Erythroblast (primary cell): ENCODE measurements around the gene HIGD1B.
"Not testable (repeated sequence)": the region's sequence is repeated elsewhere in the genome, so short reads cannot be mapped to it uniquely, and the experiment has no call there.

Experiments
- DNase-seq, 2 experiments: peaks; one replicate each; lab custom pipeline; 2025; lab: John Stamatoyannopoulos, UW
- GATA1 ChIP-seq: IDR thresholded peaks from 2 replicates; pipeline ENCODE4 v1.6.1; 2011; ENCODE audit warnings: low read depth, mild to moderate bottlenecking, control low read depth, low read length, moderate library complexity
- POLR2A ChIP-seq: IDR thresholded peaks from 2 replicates; pipeline ENCODE4 v1.6.1; 2011; ENCODE audit warnings: mild to moderate bottlenecking, low read length

The HIGD1B gene

DNA sequence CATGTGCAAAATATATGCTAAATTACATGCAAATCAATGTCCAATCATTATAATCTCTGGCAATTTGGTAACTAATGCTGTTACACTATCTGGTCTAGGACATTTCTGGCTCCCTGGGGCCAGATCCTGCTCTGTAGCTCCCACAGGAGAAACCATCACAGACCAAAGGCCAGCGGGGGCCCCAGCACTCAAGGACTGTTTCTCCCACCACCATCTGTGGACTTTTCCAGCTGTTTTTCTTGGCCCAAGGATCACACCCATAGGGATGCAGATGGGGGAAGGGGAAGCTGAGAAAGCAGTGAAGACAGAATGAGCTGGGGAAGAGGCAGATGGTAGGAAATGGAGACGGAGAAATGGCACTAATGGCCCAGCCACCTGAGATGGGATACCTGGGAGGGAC, at the start of gene HIGD1B:
HIGD1B (plus strand) TSS at position 298 of the 400 bp plus-strand sequence. CDS start 270 bp downstream, outside the sequence.
- DNase-seq, result no peak
- TF ChIP-seq POLR2A, result no peak
- TF ChIP-seq GATA1, result no peak

DNA sequence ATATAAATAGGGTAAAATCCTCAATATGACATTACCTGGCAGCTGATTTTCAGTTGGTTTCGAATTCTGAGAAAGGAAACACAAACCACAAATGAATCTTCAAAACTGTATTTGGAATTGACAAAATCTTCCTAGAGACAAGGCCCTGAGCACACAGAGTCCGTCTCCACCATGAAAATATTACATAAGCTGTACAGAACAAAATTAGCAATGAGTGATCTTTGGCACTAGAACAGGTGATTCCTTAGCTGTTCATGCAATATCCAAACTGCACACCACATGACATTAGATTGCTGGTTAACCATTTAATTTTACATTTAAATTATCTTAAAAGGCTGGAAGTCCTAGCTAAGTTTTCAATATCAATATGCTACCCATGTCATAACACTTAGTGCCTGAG, 49.3 kb upstream of the HIGD1B start:
- DNase-seq, result no peak
- TF ChIP-seq POLR2A (no peak), GATA1 (no peak)

DNA sequence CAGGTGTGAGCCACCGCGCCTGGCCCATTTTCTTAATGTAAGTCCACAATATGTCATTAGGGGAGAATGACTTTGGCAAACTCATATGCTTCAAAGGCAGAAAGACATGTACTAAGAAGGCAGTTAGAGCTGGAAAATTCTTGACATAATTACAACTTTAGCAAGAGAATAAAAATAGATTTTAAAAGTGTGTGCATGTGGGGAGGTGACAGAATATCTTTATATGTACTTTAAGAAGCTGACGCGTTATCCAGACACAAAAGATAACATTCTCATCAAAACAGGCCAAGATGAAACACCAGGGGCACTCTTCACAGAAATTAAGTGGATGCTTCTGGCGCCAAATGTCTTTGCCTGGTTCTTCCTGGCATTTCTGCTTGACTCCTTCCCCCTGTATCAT, 45.8 kb upstream of the HIGD1B start:
- TF ChIP-seq POLR2A (no peak), GATA1 (no peak)

DNA sequence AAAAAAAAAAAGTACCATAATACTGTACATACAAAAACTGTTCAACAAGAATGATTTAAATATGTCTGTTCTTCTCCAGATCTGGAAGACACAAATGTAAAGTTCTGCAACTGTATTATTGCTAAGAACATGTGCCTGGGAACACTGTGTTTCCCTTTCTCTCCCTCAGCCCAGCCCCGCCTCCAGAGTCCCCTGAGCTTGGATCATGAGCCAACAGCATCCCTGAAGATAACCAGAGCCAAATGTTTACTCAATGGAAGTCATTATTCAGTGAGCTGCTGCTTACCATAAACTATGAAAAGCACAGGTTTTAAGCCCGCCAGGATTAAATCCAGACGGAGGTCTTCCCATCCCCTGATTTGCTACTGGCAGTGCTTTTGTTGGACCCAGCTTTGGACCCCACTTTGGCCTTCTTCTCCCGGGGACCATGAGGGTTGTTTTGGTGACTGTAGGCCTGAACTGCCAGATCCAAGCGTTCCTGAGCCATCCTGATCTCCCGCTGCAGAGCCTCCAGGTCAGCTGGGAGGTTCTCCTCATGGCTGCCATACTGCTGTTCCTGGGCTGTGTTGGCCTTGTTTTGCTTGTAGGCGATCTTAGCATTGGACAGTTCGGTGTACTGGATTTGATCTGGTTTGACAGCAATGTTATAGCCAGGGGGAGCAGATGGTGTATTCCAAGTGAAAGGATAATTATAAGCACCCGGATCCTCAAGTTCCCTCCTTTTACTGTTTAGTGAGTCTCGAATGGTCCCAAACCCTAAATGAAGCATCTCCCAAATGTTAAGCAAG, 43.2 kb upstream of the HIGD1B start:
- no peak for DNase-seq
- TF ChIP-seq GATA1 (no peak), POLR2A (no peak)

More for the DNA sequence above, 45.8 kb upstream of the HIGD1B start:
- DNase-seq, result no peak

DNA sequence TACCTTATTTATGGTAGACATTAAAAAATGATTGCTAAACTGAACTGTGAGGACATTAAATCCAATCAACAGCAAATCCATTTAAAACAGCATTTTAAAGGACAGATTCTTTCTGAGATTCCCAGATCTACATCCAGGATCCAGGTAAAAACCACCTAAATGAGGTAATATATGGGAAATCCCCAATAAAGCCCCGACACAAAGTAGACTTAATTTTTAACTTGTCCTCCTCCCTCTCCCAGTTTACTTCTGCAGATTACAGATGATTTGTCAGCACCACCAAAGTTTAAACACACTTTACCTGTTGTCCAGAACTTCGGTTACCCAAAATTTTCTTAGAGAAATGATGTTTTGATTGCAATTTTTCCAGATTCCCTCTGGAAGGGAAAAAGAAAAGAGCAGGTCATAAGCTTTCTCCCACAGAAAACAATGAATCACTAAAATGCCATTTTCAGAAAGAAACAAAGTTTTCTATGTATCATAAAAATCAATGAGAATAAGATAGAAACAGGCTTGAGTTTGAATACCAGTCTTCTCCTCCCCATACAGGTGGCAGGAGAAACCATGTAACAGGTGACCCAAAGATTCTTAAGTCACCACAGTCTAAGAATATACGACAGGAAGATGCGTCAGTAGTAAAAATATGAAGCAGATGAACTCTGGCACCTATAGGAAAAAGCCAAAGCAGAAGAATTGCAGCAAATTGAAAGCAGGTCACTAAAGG, 40.4 kb upstream of the HIGD1B start:
- TF ChIP-seq GATA1 (no peak), POLR2A (no peak)
- no peak for DNase-seq

DNA sequence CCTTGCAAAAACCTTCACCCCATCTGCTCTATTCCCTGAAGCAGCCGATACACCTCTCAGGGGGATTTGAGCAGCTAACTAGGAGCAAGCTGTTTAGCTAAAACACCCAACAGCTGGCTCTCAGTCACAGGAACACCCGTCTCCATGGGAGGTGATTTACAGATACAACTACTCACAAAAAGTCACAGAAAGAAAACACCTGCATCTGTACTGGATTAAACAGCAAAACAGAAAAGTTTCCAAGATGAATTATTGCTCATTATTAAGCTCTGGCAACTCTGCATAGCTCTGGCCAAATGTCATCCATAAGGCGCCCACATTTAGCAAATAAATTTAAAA, 39.9 kb upstream of the HIGD1B start:
- TF ChIP-seq POLR2A (no peak), GATA1 (no peak)

DNA sequence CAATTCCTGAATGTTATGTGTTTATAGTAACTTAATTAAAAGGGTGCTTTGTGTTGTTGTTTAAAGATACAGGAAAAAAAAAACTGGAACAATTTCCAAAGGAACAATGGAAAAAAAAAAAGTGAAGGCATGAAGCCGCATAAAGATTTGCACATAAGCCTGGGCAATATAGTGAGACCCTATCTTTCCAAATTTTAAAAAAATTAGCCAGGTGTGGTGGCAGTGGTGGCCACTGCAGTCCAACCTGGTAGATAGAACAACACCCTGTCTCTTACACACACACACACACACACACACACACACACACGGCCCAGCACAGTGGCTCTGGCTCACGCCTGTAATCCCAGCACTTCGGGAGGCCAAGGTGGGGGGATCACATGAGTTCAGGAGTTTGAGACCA, 39.5 kb upstream of the HIGD1B start:
- DNase-seq, result no peak
- TF ChIP-seq POLR2A (no peak), GATA1 (no peak)

More for the DNA sequence above, 39.9 kb upstream of the HIGD1B start:
- no peak for DNase-seq

DNA sequence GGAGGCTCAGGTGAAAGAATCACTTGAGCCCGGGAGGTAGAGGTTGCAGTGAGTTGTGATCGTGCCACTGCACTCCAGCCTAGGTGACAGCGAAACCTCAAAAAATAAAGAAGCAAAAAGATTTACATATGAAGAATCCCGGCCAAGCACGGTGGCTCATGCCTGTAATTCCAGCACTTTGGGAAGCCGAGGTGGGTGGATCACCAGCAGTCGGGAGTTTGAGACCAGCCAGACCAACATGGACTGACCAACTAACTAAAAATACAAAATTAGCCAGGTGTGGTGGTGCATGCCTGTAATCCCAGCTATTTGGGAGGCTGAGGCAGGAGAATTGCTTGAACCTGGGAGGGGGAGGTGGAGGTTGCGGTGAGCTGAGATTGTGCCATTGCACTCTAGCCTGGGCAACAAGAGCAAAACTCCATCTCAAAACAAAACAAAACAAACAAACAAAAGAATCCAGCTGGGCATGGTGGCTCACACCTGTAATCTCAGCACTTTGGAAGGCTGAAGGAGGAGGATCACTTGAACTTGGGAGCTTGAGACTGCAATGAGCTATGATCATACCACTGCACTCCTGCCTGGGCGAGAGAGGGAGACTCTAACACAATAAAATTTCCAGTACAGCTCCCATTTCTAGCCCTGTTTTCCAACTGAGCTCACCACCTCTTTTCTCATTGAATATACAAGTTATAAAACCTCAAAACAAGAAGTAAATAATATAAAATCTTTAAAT, 38.9 kb upstream of the HIGD1B start:
- DNase-seq, result not testable (repeated sequence)

DNA sequence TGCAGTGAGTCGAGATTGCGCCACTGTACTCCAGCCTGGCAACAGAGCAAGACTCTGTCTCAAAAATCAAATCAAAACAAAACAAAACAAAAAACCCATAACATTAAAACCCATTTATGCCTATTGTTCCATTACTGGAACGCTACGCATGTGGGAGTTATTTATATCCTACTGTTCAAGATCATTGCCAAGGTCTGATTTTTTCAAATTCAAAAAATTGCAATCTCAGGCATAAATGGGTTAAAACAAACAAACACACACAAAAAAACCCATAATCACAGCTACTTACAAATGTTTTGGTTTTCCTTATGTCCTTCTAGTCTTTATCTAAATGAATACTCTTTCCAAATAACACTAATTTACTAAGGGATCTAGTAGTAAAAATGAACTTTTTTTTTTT, 35.4 kb upstream of the HIGD1B start:
- TF ChIP-seq POLR2A (no peak), GATA1 (no peak)
- DNase-seq, result no peak

DNA sequence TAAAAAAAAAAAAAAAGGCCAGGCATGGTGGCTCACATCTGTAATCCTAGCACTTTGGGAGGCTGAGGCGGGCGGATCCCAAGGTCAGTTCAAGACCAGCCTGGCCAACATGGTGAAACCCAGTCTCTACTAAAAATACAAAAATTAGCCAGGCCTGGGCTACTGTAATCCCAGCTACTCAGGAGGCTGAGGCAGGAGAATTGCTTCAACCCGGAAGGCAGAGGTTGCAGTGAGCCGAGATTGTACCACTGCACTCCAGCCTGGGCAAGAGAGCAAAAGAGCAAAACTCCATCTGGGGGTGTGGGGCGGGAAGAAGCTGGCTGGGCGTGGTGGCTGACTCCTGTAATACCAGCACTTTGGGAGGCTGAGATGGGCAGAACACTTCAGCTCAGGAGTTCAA, 29.2 kb upstream of the HIGD1B start:
- DNase-seq, result not testable (repeated sequence)

DNA sequence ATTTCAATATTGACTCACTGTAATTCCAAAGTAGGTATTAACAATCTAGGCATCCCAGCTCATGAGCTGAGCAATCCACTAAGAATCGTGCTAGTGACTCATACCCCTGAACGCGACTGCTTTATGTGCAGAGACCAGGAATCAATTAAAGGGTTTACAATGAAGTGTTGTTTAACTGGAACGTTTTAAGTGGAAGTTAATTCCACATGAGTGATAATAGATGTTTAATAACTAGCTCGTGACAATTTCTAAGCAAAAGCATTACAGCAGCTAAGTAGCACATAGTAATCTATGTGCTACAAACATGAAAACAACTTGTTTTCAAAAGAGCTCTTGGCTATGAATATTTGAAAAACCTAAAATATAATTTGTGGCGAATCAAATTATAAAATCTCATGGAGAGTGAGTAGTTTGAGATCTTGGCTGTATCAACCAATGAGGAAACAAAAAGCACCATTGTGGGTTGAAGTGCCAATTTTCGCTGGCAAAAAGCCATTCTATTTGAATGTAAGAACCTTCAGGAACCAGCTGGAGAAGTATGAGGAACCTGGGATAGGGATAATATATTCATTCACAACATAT, 27.0 kb upstream of the HIGD1B start:
- TF ChIP-seq POLR2A (no peak), GATA1 (no peak)
- no peak for DNase-seq

DNA sequence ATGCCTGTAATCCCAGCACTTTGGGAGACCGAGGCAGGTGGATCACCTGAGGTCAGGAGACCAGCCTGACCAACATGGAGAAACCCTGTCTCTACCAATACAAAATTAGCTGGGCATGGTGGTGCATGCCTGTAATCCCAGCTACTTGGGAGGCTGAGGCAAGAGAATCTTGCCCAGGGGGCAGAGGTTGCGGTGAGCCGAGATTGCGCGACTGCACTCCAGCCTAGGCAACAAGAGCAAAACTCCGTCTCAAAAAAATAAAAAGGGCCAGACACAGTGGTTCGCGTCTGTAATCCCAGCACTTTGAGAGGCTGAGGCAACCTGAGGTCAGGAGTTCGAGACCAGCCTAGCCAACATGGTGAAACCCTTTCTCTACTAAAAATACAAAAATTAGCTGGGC, 22.4 kb upstream of the HIGD1B start:
- DNase-seq, result not testable (repeated sequence)

DNA sequence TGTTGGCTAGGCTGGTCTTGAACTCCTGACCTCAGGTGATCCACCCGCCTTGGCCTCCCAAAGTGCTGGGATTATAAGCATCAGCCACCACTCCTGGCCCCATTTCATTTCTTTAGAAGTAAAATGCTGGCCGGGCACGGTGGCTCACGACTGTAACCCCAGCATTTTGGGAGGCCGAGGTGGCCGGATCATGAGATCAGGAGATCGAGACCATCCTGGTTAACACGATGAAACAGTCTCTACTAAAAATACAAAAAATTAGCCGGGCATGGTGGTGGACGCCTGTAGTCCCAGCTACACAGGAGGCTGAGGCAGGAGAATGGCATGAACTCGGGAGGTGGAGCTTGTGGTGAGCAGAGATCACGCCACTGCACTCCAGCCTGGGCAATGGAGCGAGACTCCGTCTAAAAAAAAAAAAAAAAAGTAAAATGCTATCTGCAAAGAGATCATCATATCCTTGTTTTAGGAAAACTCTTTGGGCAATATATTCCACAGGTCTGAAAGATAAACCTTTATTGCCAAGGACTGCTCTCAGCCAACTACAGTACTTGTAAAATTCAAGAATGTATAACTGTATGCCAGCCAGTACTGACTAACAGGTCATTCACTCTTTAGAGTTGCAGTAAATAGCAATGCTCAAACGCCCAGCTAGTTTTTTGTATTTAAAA, 21.4 kb upstream of the HIGD1B start:
- TF ChIP-seq GATA1 (no peak), POLR2A (no peak)
- no peak for DNase-seq
